Activated CD8-positive, alpha-beta memory T cell treated with anti-CD3 and anti-CD28 coated beads, Interleukin-2, amount 10 ng/mL, durations not matched to agents 7 days and 5 days (primary cell): ENCODE results near the gene CPNE9. TPM values are rescaled to one million over a fixed set of nuclear protein-coding genes. Genes with fewer than 3 reads are reported as not detected.

Source experiments
- ATAC-seq: fragments of 150-1000 bp; cut with Tn5 transposase; one replicate; pipeline ENCODE4 v1.10.0; 2021; ENCODE audit warnings: moderate library complexity
- CTCF ChIA-PET: fragments of 350-600 bp; sonication (Branson Sonifier 250); formaldehyde crosslinking; loops from one replicate; lab custom pipeline; 2021; ENCODE audit warnings: antibody characterized with exemption; lab: Charles Lee
- DNase-seq: peaks from one replicate; pipeline ENCODE4 v3.0.0-alpha.2; 2020
- H3K27ac Mint-ChIP-seq: one replicate; pipeline ENCODE4 v1.8.0; 2021; ENCODE audit warnings: mild to moderate bottlenecking, mixed read lengths
- H3K27me3 Mint-ChIP-seq: one replicate; pipeline ENCODE4 v1.8.0; 2021; ENCODE audit warnings: mixed read lengths
- H3K36me3 Mint-ChIP-seq: one replicate; pipeline ENCODE4 v1.8.0; 2021; ENCODE audit warnings: mild to moderate bottlenecking, mixed read lengths
- H3K4me1 Mint-ChIP-seq: one replicate; pipeline ENCODE4 v1.8.0; 2021; ENCODE audit warnings: mixed read lengths
- H3K4me3 Mint-ChIP-seq: one replicate; pipeline ENCODE4 v1.8.0; 2021; ENCODE audit warnings: mild to moderate bottlenecking, moderate library complexity, mixed read lengths
- H3K9me3 Mint-ChIP-seq: one replicate; pipeline ENCODE4 v1.8.0; 2022; ENCODE audit warnings: low read depth, mixed read lengths
- total RNA-seq, 2 experiments: library from RNA; stranded (reverse); gene quantifications; one replicate each; pipeline ENCODE4 v1.2.3, GENCODE V29; 2021

CPNE9 gene
- total RNA-seq, 2 experiments from 2014 or later: not detected

GRCh38 chr3:9748031-9748430, 44.4 kb downstream of the CPNE9 start:
- CTCF ChIA-PET: interaction anchor here (1.3 to 2.1 kb wide), 2 partner anchors 16 to 33 kb away, joined by 4 to 7 read pairs; no protein-coding TSS in a partner anchor
- H3K9me3 Mint-ChIP-seq: no peaks in the 10 kb centered on the region
- no peak overlapping the region for H3K27ac Mint-ChIP-seq
- peaks cover 54% of the 10 kb centered on the region for H3K4me1 Mint-ChIP-seq
- ATAC-seq (no peak), DNase-seq (no peak)
- H3K4me3 Mint-ChIP-seq: no peak overlapping the region
- H3K27me3 Mint-ChIP-seq: no peaks in the 10 kb centered on the region
- peaks cover 57% of the 10 kb centered on the region for H3K36me3 Mint-ChIP-seq

- peaks cover 60% of the 10 kb centered on the region for H3K4me1 Mint-ChIP-seq
- no peaks in the 10 kb centered on the region for H3K27me3 Mint-ChIP-seq
- DNase-seq (no peak), ATAC-seq (no peak)
- CTCF ChIA-PET: interaction anchor here (1.0 to 2.2 kb wide), 8 partner anchors 17 to 245 kb away, joined by 3 to 7 read pairs (median 5); partner anchors contain the start of genes ARPC4, BRPF1 and TADA3
- no peaks in the 10 kb centered on the region for H3K9me3 Mint-ChIP-seq
- H3K36me3 Mint-ChIP-seq: peaks cover 50% of the 10 kb centered on the region
- H3K4me3 Mint-ChIP-seq: peak overlapping the region; percentile 94
- H3K27ac Mint-ChIP-seq: peak overlapping the region; percentile 91
Measured at GRCh38 chr3:9749296-9749644, 45.6 kb downstream of the CPNE9 start.

GRCh38 chr3:9749645-9750555, 46.3 kb downstream of the CPNE9 start, which contains the start of gene OGG1:
OGG1 (plus strand) TSS chr3:9749952; CDS start chr3:9750287, 335 bp downstream.
- peak; percentile 91 for ATAC-seq

GRCh38 chr3:9750556-9751411, 47.2 kb downstream of the CPNE9 start:
- Mint-ChIP-seq H3K9me3 (no peaks in the 10 kb centered on the region), H3K27ac (peak overlapping the region; percentile 91), H3K4me3 (peak overlapping the region; percentile 94), H3K27me3 (no peaks in the 10 kb centered on the region), H3K36me3 (peaks cover 46% of the 10 kb centered on the region), H3K4me1 (peaks cover 59% of the 10 kb centered on the region)
- DNase-seq (peak; percentile 52), ATAC-seq (no peak)
- CTCF ChIA-PET: interaction anchor here (0.7 to 2.2 kb wide), 5 partner anchors 19 to 53 kb away, joined by 3 to 7 read pairs (median 4); partner anchors contain the start of genes ARPC4, CAMK1 and TADA3

More at GRCh38 chr3:9749645-9750555, 46.3 kb downstream of the CPNE9 start, which contains the start of gene OGG1:
- Mint-ChIP-seq H3K9me3 (no peaks in the 10 kb centered on the region), H3K4me3 (peak within 1 kb of the TSS; percentile 94), H3K27me3 (no peaks in the 10 kb centered on the region), H3K36me3 (peaks cover 45% of the 10 kb centered on the region), H3K4me1 (peaks cover 63% of the 10 kb centered on the region), H3K27ac (peak within 1 kb of the TSS; percentile 91)
- CTCF ChIA-PET: interaction anchor here (0.5 to 2.2 kb wide), 9 partner anchors 18 to 369 kb away, joined by 3 to 7 read pairs (median 5); partner anchors contain the start of genes ARPC4, BRPF1 and TADA3
- DNase-seq: peak; percentile 99

GRCh38 chr3:9754678-9755077, 51.0 kb downstream of the CPNE9 start:
- Mint-ChIP-seq H3K27me3 (no peaks in the 10 kb centered on the region), H3K27ac (peak overlapping the region; percentile 56), H3K9me3 (no peaks in the 10 kb centered on the region), H3K4me1 (peaks cover 33% of the 10 kb centered on the region), H3K36me3 (peaks cover 28% of the 10 kb centered on the region), H3K4me3 (no peak overlapping the region)
- ATAC-seq (no peak), DNase-seq (no peak)
- CTCF ChIA-PET: interaction anchor here (1.6 to 2.0 kb wide), 2 partner anchors 27 to 251 kb away, joined by 4 to 6 read pairs; no protein-coding TSS in a partner anchor

- DNase-seq: no peak
- Mint-ChIP-seq H3K27me3 (no peaks in the 10 kb centered on the region), H3K9me3 (no peaks in the 10 kb centered on the region), H3K4me3 (no peak overlapping the region), H3K4me1 (peaks cover 19% of the 10 kb centered on the region), H3K36me3 (peaks cover 30% of the 10 kb centered on the region), H3K27ac (no peak overlapping the region)
- CTCF ChIA-PET: no interaction called here
- ATAC-seq: no peak
Measured at GRCh38 chr3:9757427-9757826, 53.8 kb downstream of the CPNE9 start.

- peaks cover 7% of the 10 kb centered on the region for H3K4me1 Mint-ChIP-seq
- CTCF ChIA-PET: interaction anchor here (0.7 kb wide), 1 partner anchor 33 kb away, joined by 3 read pairs; no protein-coding TSS in a partner anchor
- H3K4me3 Mint-ChIP-seq: no peak overlapping the region
- H3K27me3 Mint-ChIP-seq: no peaks in the 10 kb centered on the region
- H3K36me3 Mint-ChIP-seq: peaks cover 26% of the 10 kb centered on the region
- H3K9me3 Mint-ChIP-seq: no peaks in the 10 kb centered on the region
- no peak for ATAC-seq
- H3K27ac Mint-ChIP-seq: no peak overlapping the region
- no peak for DNase-seq
Measured at GRCh38 chr3:9760779-9761505, 57.3 kb downstream of the CPNE9 start.

- H3K4me1 Mint-ChIP-seq: peaks cover 9% of the 10 kb centered on the region
- no peak overlapping the region for H3K27ac Mint-ChIP-seq
- no peak for DNase-seq
- H3K9me3 Mint-ChIP-seq: no peaks in the 10 kb centered on the region
- H3K4me3 Mint-ChIP-seq: no peak overlapping the region
- CTCF ChIA-PET: no interaction called here
- no peaks in the 10 kb centered on the region for H3K27me3 Mint-ChIP-seq
- peaks cover 29% of the 10 kb centered on the region for H3K36me3 Mint-ChIP-seq
- no peak for ATAC-seq
Measured at GRCh38 chr3:9761919-9762318, 58.3 kb downstream of the CPNE9 start.

GRCh38 chr3:9762871-9763270, 59.2 kb downstream of the CPNE9 start:
- DNase-seq (no peak), ATAC-seq (no peak)
- Mint-ChIP-seq H3K4me1 (peaks cover 17% of the 10 kb centered on the region), H3K36me3 (peaks cover 30% of the 10 kb centered on the region), H3K27me3 (no peaks in the 10 kb centered on the region), H3K9me3 (no peaks in the 10 kb centered on the region), H3K4me3 (no peak overlapping the region), H3K27ac (no peak overlapping the region)
- CTCF ChIA-PET: interaction anchor here (0.7 kb wide), 1 partner anchor 522 kb away, joined by 4 read pairs; no protein-coding TSS in a partner anchor

- CTCF ChIA-PET: interaction anchor here (1.2 kb wide), 2 partner anchors 39 to 166 kb away, joined by 3 read pairs; no protein-coding TSS in a partner anchor
- peaks cover 35% of the 10 kb centered on the region for H3K4me1 Mint-ChIP-seq
- no peak overlapping the region for H3K4me3 Mint-ChIP-seq
- peaks cover 13% of the 10 kb centered on the region for H3K36me3 Mint-ChIP-seq
- no peak for ATAC-seq
- no peaks in the 10 kb centered on the region for H3K9me3 Mint-ChIP-seq
- no peaks in the 10 kb centered on the region for H3K27me3 Mint-ChIP-seq
- H3K27ac Mint-ChIP-seq: no peak overlapping the region
- no peak for DNase-seq
Measured at GRCh38 chr3:9765865-9766264, 62.2 kb downstream of the CPNE9 start.

GRCh38 chr3:9767418-9767817, 63.8 kb downstream of the CPNE9 start:
- Mint-ChIP-seq H3K4me1 (peaks cover 33% of the 10 kb centered on the region), H3K27ac (no peak overlapping the region), H3K4me3 (no peak overlapping the region), H3K36me3 (peaks cover 6% of the 10 kb centered on the region), H3K27me3 (no peaks in the 10 kb centered on the region), H3K9me3 (no peaks in the 10 kb centered on the region)
- CTCF ChIA-PET: no interaction called here
- no peak for DNase-seq
- no peak for ATAC-seq

- CTCF ChIA-PET: no interaction called here
- Mint-ChIP-seq H3K9me3 (no peaks in the 10 kb centered on the region), H3K4me3 (no peak overlapping the region), H3K27me3 (no peaks in the 10 kb centered on the region), H3K4me1 (peaks cover 33% of the 10 kb centered on the region), H3K36me3 (peaks cover 6% of the 10 kb centered on the region), H3K27ac (no peak overlapping the region)
- no peak for ATAC-seq
- no peak for DNase-seq
Measured at GRCh38 chr3:9768141-9768775, 64.6 kb downstream of the CPNE9 start.
